SK-N-SH (cell line): ENCODE measurements around the gene GNG3.

Experiments used
- EP300 ChIP-seq, 2 experiments: IDR thresholded peaks; 2 replicates each; pipeline versions ENCODE4 v1.4.0 to v1.6.1; 2012; ENCODE audit warnings: borderline replicate concordance in 1 of 2, low read depth in 1 of 2, low read length in 1 of 2
- FOXJ3 ChIP-seq: sonication (generic); formaldehyde crosslinking; IDR thresholded peaks from 2 replicates; pipeline ENCODE4 v1.5.1; 2020; ENCODE audit warnings: mild to moderate bottlenecking, missing genetic modification reagents
- JUND ChIP-seq: IDR thresholded peaks from 2 replicates; pipeline ENCODE4 v1.4.0; 2012
- MXI1 ChIP-seq: IDR thresholded peaks from 2 replicates; pipeline ENCODE4 v1.6.1; 2012; ENCODE audit warnings: mild to moderate bottlenecking, low read depth, low read length, improper control_type of control experiment
- NFIC ChIP-seq: IDR thresholded peaks from 2 replicates; pipeline ENCODE4 v1.4.0; 2012; ENCODE audit warnings: borderline replicate concordance
- SIN3A ChIP-seq: IDR thresholded peaks from 2 replicates; pipeline ENCODE4 v1.6.1; 2012; ENCODE audit warnings: low read depth, mild to moderate bottlenecking, low read length, moderate library complexity, borderline replicate concordance
- TCF12 ChIP-seq: IDR thresholded peaks from 2 replicates; pipeline ENCODE4 v1.4.0; 2012
- TF ChIP-seq, protein P1 (sequence below): fragments of 200-600 bp; sonication (generic); IDR thresholded peaks from 2 replicates; pipeline ENCODE4 v1.6.1; 2017; ENCODE audit warnings: antibody characterized with exemption, mild to moderate bottlenecking, moderate library complexity
- TF ChIP-seq, protein P2 (sequence below): IDR thresholded peaks from 2 replicates; pipeline ENCODE4 v1.4.0; 2012; ENCODE audit warnings: low read depth
- TF ChIP-seq, protein P3 (sequence below): IDR thresholded peaks from 2 replicates; pipeline ENCODE4 v1.6.1; 2012; ENCODE audit warnings: mild to moderate bottlenecking, low read depth, low read length, moderate library complexity
- TF ChIP-seq, protein P4 (sequence below): IDR thresholded peaks from 2 replicates; pipeline ENCODE4; 2012

DNA sequence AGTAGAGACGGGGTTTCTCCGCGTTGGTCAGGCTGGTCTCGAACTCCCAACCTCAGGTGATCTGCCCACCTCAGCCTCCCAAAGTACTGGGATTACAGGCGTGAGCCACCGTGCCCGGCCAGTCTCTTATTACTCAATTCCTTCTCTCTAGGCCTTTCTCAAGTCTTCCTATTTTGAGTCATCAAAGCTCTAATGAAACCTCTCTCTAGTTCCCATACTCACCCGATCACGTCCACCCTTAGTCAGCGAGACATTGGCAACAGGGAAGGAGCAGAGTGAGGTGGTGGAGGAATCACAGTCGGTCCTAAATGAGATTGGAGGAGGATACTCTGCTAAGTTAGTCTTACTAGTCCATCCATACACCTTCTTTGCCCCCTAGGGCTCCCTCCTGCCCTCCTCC, 5.2 kb upstream of the GNG3 start:
- TF ChIP-seq, protein P1, sequence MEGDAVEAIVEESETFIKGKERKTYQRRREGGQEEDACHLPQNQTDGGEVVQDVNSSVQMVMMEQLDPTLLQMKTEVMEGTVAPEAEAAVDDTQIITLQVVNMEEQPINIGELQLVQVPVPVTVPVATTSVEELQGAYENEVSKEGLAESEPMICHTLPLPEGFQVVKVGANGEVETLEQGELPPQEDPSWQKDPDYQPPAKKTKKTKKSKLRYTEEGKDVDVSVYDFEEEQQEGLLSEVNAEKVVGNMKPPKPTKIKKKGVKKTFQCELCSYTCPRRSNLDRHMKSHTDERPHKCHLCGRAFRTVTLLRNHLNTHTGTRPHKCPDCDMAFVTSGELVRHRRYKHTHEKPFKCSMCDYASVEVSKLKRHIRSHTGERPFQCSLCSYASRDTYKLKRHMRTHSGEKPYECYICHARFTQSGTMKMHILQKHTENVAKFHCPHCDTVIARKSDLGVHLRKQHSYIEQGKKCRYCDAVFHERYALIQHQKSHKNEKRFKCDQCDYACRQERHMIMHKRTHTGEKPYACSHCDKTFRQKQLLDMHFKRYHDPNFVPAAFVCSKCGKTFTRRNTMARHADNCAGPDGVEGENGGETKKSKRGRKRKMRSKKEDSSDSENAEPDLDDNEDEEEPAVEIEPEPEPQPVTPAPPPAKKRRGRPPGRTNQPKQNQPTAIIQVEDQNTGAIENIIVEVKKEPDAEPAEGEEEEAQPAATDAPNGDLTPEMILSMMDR: no peak
- TF ChIP-seq, protein P2, sequence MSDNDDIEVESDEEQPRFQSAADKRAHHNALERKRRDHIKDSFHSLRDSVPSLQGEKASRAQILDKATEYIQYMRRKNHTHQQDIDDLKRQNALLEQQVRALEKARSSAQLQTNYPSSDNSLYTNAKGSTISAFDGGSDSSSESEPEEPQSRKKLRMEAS: no peak
- TF ChIP-seq, protein P3, sequence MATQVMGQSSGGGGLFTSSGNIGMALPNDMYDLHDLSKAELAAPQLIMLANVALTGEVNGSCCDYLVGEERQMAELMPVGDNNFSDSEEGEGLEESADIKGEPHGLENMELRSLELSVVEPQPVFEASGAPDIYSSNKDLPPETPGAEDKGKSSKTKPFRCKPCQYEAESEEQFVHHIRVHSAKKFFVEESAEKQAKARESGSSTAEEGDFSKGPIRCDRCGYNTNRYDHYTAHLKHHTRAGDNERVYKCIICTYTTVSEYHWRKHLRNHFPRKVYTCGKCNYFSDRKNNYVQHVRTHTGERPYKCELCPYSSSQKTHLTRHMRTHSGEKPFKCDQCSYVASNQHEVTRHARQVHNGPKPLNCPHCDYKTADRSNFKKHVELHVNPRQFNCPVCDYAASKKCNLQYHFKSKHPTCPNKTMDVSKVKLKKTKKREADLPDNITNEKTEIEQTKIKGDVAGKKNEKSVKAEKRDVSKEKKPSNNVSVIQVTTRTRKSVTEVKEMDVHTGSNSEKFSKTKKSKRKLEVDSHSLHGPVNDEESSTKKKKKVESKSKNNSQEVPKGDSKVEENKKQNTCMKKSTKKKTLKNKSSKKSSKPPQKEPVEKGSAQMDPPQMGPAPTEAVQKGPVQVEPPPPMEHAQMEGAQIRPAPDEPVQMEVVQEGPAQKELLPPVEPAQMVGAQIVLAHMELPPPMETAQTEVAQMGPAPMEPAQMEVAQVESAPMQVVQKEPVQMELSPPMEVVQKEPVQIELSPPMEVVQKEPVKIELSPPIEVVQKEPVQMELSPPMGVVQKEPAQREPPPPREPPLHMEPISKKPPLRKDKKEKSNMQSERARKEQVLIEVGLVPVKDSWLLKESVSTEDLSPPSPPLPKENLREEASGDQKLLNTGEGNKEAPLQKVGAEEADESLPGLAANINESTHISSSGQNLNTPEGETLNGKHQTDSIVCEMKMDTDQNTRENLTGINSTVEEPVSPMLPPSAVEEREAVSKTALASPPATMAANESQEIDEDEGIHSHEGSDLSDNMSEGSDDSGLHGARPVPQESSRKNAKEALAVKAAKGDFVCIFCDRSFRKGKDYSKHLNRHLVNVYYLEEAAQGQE: no peak
- TF ChIP-seq SIN3A: no peak
- TF ChIP-seq JUND: no peak
- TF ChIP-seq MXI1: no peak
- no peak for TF ChIP-seq EP300 (IDR thresholded peaks at IDR 0.05; ENCODE audit: borderline replicate concordance in 1 of 2, low read depth in 1 of 2, low read length in 1 of 2)
- no peak for TF ChIP-seq TCF12
- TF ChIP-seq NFIC: no peak
- TF ChIP-seq, protein P4, sequence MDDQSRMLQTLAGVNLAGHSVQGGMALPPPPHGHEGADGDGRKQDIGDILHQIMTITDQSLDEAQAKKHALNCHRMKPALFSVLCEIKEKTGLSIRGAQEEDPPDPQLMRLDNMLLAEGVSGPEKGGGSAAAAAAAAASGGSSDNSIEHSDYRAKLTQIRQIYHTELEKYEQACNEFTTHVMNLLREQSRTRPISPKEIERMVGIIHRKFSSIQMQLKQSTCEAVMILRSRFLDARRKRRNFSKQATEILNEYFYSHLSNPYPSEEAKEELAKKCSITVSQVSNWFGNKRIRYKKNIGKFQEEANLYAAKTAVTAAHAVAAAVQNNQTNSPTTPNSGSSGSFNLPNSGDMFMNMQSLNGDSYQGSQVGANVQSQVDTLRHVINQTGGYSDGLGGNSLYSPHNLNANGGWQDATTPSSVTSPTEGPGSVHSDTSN: no peak
- TF ChIP-seq FOXJ3 (CRISPR knock-in tag): no peak
